OCI-LY1 (cell line): ENCODE measurements around the gene TPCN2.

ENCODE experiments used
- H2AFZ ChIP-seq: fragments of 200-600 bp; sonication (generic), shearing (Covaris generic); 2 replicates; pipeline ENCODE4 v1.6.0; 2014; ENCODE audit warnings: antibody characterized with exemption, mild to moderate bottlenecking, low read length
- H3F3A ChIP-seq: fragments of 200-600 bp; sonication (generic), shearing (Covaris generic); 2 replicates; pipeline ENCODE4 v1.6.0; 2014; ENCODE audit warnings: mild to moderate bottlenecking, antibody characterized with exemption, low read length, moderate library complexity; ENCODE audit not compliant: insufficient read depth
- H3K27ac ChIP-seq: fragments of 200-600 bp; sonication (generic); 2 replicates; pipeline ENCODE4 v1.5.1; 2014; ENCODE audit warnings: low read length, mixed run types, mild to moderate bottlenecking, low read depth; ENCODE audit not compliant: poor library complexity, severe bottlenecking
- H3K27me3 ChIP-seq: fragments of 200-600 bp; sonication (generic); 2 replicates; pipeline ENCODE4 v1.6.0; 2014; ENCODE audit warnings: antibody characterized with exemption, mild to moderate bottlenecking, low read length, moderate library complexity; ENCODE audit not compliant: insufficient read depth
- H3K36me3 ChIP-seq: fragments of 200-600 bp; sonication (generic); 2 replicates; pipeline ENCODE4 v1.6.1; 2014; ENCODE audit warnings: mild to moderate bottlenecking, antibody characterized with exemption, low read length, moderate library complexity, mixed read lengths; ENCODE audit not compliant: insufficient read depth
- H3K4me1 ChIP-seq: fragments of 200-600 bp; sonication (generic); 2 replicates; pipeline ENCODE4 v1.5.1; 2014; ENCODE audit warnings: mild to moderate bottlenecking, low read length, moderate library complexity; ENCODE audit not compliant: insufficient read depth, severe bottlenecking
- H3K4me2 ChIP-seq: fragments of 200-600 bp; sonication (generic), shearing (Covaris generic); 2 replicates; pipeline ENCODE4 v1.6.1; 2014; ENCODE audit warnings: low read length
- H3K4me3 ChIP-seq: fragments of 200-600 bp; sonication (generic); 2 replicates; pipeline ENCODE4 v1.5.1; 2014; ENCODE audit warnings: low read length, low read depth, mild to moderate bottlenecking, mixed read lengths; ENCODE audit not compliant: poor library complexity, severe bottlenecking
- H3K79me2 ChIP-seq: fragments of 200-600 bp; shearing (Covaris generic); 2 replicates; pipeline ENCODE4 v1.6.1; 2016; ENCODE audit warnings: mixed run types, low read length, mixed read lengths; ENCODE audit not compliant: insufficient read depth
- H3K9ac ChIP-seq: fragments of 200-600 bp; sonication (generic), shearing (Covaris generic); 2 replicates; pipeline ENCODE4 v1.6.1; 2014; ENCODE audit warnings: mild to moderate bottlenecking, low read length, mixed read lengths
- H3K9me2 ChIP-seq: fragments of 200-600 bp; sonication (generic), shearing (Covaris generic); 2 replicates; pipeline ENCODE4 v1.6.1; 2014; ENCODE audit warnings: low read depth, mild to moderate bottlenecking, low read length, mixed read lengths
- H3K9me3 ChIP-seq: fragments of 200-600 bp; shearing (Covaris generic); 2 replicates; pipeline ENCODE4 v1.6.1; 2014; ENCODE audit warnings: low read length, mixed read lengths
- H4K20me1 ChIP-seq: fragments of 200-600 bp; sonication (generic), shearing (Covaris generic); 2 replicates; pipeline ENCODE4 v1.6.0; 2016; ENCODE audit warnings: mild to moderate bottlenecking, low read length; ENCODE audit not compliant: insufficient read depth
- EZH2 ChIP-seq: fragments of 200-600 bp; sonication (generic), shearing (Covaris generic); IDR thresholded peaks from 2 replicates; pipeline ENCODE4 v1.8.0; 2017; ENCODE audit warnings: borderline replicate concordance, mixed run types, mild to moderate bottlenecking, antibody characterized with exemption, low read length, moderate library complexity, mixed read lengths
- TF ChIP-seq, protein P1 (sequence below): fragments of 200-600 bp; sonication (generic), shearing (Covaris generic); IDR thresholded peaks from 2 replicates; pipeline ENCODE4 v1.5.1; 2017; ENCODE audit warnings: mild to moderate bottlenecking, antibody characterized with exemption, low read length, moderate library complexity, mixed read lengths

TPCN2 gene

DNA sequence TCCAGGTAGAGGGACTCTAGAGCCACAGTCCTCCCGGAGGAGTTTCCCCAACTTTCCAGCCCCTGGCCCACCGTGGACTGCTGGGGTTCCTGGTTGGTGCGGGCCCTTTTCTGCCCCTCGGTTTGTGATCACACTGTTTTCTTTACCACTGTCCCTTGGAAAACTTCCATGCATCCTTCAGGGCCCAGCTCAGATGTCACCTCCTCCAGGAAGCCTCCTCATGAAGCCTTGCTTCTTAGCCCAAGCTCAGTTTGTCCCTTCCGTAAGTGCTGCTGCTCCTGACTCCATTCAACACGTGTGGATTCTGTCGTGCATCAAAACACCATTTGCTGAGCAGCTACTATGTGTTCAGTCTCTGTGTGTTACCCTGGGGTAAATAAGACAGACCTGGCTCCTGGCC, 15.9 kb upstream of the TPCN2 start:
- H3K4me1 ChIP-seq, result no peaks in the 10 kb centered on the region
- no peaks in the 10 kb centered on the region for H3K9me2 ChIP-seq
- H3K27me3 ChIP-seq, result no peaks in the 10 kb centered on the region
- TF ChIP-seq, protein P1, sequence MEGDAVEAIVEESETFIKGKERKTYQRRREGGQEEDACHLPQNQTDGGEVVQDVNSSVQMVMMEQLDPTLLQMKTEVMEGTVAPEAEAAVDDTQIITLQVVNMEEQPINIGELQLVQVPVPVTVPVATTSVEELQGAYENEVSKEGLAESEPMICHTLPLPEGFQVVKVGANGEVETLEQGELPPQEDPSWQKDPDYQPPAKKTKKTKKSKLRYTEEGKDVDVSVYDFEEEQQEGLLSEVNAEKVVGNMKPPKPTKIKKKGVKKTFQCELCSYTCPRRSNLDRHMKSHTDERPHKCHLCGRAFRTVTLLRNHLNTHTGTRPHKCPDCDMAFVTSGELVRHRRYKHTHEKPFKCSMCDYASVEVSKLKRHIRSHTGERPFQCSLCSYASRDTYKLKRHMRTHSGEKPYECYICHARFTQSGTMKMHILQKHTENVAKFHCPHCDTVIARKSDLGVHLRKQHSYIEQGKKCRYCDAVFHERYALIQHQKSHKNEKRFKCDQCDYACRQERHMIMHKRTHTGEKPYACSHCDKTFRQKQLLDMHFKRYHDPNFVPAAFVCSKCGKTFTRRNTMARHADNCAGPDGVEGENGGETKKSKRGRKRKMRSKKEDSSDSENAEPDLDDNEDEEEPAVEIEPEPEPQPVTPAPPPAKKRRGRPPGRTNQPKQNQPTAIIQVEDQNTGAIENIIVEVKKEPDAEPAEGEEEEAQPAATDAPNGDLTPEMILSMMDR, result no peak
- no peak for TF ChIP-seq EZH2
- no peak overlapping the region for H3K4me3 ChIP-seq
- no peaks in the 10 kb centered on the region for H3F3A ChIP-seq
- H3K27ac ChIP-seq, result no peak overlapping the region
- H3K4me2 ChIP-seq, result no peak overlapping the region
- H2AFZ ChIP-seq, result no peak overlapping the region
- H3K79me2 ChIP-seq, result no peaks in the 10 kb centered on the region
- H4K20me1 ChIP-seq, result no peaks in the 10 kb centered on the region
- H3K9ac ChIP-seq, result no peak overlapping the region
- no peaks in the 10 kb centered on the region for H3K36me3 ChIP-seq
- no peaks in the 10 kb centered on the region for H3K9me3 ChIP-seq

DNA sequence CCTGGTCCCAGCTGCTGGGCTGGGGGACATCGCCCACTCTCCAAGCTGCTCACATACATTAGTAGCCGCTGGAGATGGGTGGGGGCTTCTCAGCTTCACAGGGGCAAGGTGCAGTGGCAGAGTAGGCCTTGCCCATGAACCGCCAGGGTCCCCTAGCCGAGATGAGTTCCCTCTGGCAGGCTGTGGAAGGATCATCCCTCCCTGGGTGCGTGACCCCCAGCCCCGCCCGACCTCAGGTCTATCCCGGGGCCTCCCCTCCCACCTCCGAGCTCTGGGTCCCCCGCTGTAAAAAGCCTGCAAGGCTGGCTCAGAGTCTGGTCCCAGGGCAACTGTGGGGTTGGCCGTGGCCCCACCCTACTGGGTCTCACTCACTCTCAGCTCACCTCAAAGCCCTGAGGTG, 15.3 kb upstream of the TPCN2 start:
- Histone ChIP-seq H3K9ac (no peak overlapping the region), H3K9me3 (no peaks in the 10 kb centered on the region), H3K4me3 (no peak overlapping the region), H4K20me1 (no peaks in the 10 kb centered on the region), H3K79me2 (no peaks in the 10 kb centered on the region), H3K9me2 (no peaks in the 10 kb centered on the region), H3K36me3 (no peaks in the 10 kb centered on the region), H3K27ac (no peak overlapping the region), H2AFZ (no peak overlapping the region), H3K4me2 (no peak overlapping the region), H3F3A (no peaks in the 10 kb centered on the region), H3K27me3 (no peaks in the 10 kb centered on the region), H3K4me1 (no peaks in the 10 kb centered on the region)
- TF ChIP-seq, protein P1, result no peak
- no peak for TF ChIP-seq EZH2

DNA sequence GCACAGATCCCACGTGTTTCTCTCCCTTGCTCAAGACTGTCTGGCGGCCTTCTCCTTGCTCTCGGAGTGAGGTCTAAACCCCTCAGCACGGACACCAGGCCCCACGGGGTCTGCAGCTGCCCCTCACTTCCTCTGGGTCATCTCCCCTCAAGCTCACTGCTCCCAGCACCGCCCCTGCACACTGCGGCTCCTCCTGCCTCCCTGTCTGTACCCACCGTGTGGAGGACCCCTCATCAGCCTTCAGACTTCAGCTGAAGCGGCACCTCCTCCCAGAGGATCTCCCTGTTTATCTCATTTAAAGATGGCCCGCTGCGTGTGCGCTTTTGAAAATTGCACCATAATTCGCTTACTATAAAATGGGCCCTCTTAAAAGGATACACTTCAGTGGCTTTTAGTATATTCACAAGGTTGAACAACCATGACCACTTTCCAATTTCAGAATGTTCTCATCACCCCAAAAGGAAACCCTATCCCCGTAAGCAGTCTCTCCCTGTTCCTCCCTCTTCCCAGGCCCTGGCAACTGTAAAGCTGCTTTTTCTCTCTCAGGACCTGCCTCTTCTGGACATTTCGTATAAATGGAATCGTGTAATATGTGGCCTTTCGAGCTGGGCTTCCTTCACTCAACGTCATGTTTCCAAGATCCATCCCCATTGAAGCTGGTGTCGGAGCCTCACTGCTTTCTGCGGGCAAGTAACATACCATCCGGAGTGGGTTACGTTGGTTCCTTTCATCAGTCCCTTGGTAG, 14.4 kb upstream of the TPCN2 start:
- Histone ChIP-seq H3K4me2 (no peak overlapping the region), H3K27ac (no peak overlapping the region), H3K79me2 (no peaks in the 10 kb centered on the region), H3K9me2 (no peaks in the 10 kb centered on the region), H2AFZ (no peak overlapping the region), H3K9me3 (no peaks in the 10 kb centered on the region), H3K36me3 (no peaks in the 10 kb centered on the region), H3K9ac (no peak overlapping the region), H3K4me3 (no peak overlapping the region), H4K20me1 (no peaks in the 10 kb centered on the region), H3F3A (no peaks in the 10 kb centered on the region), H3K4me1 (no peaks in the 10 kb centered on the region), H3K27me3 (no peaks in the 10 kb centered on the region)
- no peak for TF ChIP-seq EZH2
- TF ChIP-seq, protein P1, result no peak
